Posterior cingulate gyrus (tissue), 11 donors: ENCODE measurements around the gene MRPL41.
"Not testable (repeated sequence)": the region's sequence is repeated elsewhere in the genome, so short reads cannot be mapped to it uniquely, and the experiment has no call there.

Experiments
- DNase-seq, 10 donors: peaks; one replicate each; pipeline versions ENCODE4 v3.0.0 to v3.0.0-alpha.2; 2020 to 2021; ENCODE audit warnings: mixed read lengths in 3 of 10
- intact Hi-C: fragments of 100-400 bp; cut with DNase I; formaldehyde crosslinking; loops from one replicate; pipeline ENCODE4 v1.15.1; 2023

The MRPL41 gene

GRCh38 chr9:137520614-137521404 is 30.9 kb upstream of the MRPL41 start:
- intact Hi-C loops: loop anchor here (10.0 kb wide), 2 partner anchors 96 to 226 kb away; partner anchors contain the start of genes EXD3 and NOXA1
- peak in 3 of 10 donors; percentile 37 to 67 (median 50) for DNase-seq

- intact Hi-C loops: loop anchor here (10.0 kb wide), 2 partner anchors 97 to 227 kb away; partner anchors contain the start of genes EXD3 and NOXA1
- DNase-seq: peak in 3 of 10 donors; percentile 52 to 82 (median 80)
These were observed 30.2 kb upstream of the MRPL41 start for GRCh38 chr9:137521405-137521985.

GRCh38 chr9:137522746-137523455 is 28.8 kb upstream of the MRPL41 start:
- DNase-seq: peak in 3 of 10 donors; percentile 57 to 68 (median 60)
- intact Hi-C loops: loop anchor here (10.0 kb wide), 2 partner anchors 98 to 228 kb away; partner anchors contain the start of genes EXD3 and NOXA1

- DNase-seq: peak in 3 of 10 donors; percentile 68 to 78 (median 73)
- intact Hi-C loops: loop anchor here (10.0 kb wide), 2 partner anchors 100 to 230 kb away; partner anchors contain the start of genes EXD3 and NOXA1
These were observed 27.3 kb upstream of the MRPL41 start for GRCh38 chr9:137524161-137524980.

- intact Hi-C loops: loop anchor here (10.0 kb wide), 2 partner anchors 100 to 230 kb away; partner anchors contain the start of genes EXD3 and NOXA1
- DNase-seq: peak in 2 of 10 donors; percentile 57 to 58
These were observed 26.7 kb upstream of the MRPL41 start for GRCh38 chr9:137524981-137525317.

GRCh38 chr9:137530331-137530730 is 21.3 kb upstream of the MRPL41 start:
- DNase-seq: peak in 1 of 10 donors; percentile 71
- intact Hi-C loops: no loop called here

GRCh38 chr9:137531099-137531765 is 20.4 kb upstream of the MRPL41 start:
- intact Hi-C loops: no loop called here
- DNase-seq: peak in 4 of 10 donors; percentile 46 to 88 (median 64)

GRCh38 chr9:137532891-137533468 is 18.7 kb upstream of the MRPL41 start:
- DNase-seq: peak in 1 of 10 donors; percentile 23
- intact Hi-C loops: not testable (repeated sequence)

- intact Hi-C loops: no loop called here
- peak in 1 of 10 donors; percentile 57 for DNase-seq
These were observed 17.2 kb upstream of the MRPL41 start for GRCh38 chr9:137534256-137535119.

- intact Hi-C loops: no loop called here
- DNase-seq: no peak
These were observed 16.6 kb upstream of the MRPL41 start for GRCh38 chr9:137535120-137535428.

- DNase-seq: not testable (repeated sequence)
These were observed 15.0 kb upstream of the MRPL41 start for GRCh38 chr9:137536594-137537131.

GRCh38 chr9:137538058-137538457 is 13.6 kb upstream of the MRPL41 start:
- intact Hi-C loops: no loop called here
- DNase-seq: peak in 1 of 10 donors; percentile 28

More at GRCh38 chr9:137536594-137537131, 15.0 kb upstream of the MRPL41 start:
- intact Hi-C loops: not testable (repeated sequence)

- peak in 1 of 10 donors; percentile 49 for DNase-seq
- intact Hi-C loops: no loop called here
These were observed 11.1 kb upstream of the MRPL41 start for GRCh38 chr9:137540536-137540935.

- peak in 1 of 10 donors; percentile 61 for DNase-seq
- intact Hi-C loops: no loop called here
These were observed 9.2 kb upstream of the MRPL41 start for GRCh38 chr9:137542486-137542885.

- intact Hi-C loops: no loop called here
- DNase-seq: peak in 2 of 10 donors; percentile 60 to 71
These were observed 8.3 kb upstream of the MRPL41 start for GRCh38 chr9:137543237-137543963.

GRCh38 chr9:137544176-137544760 is 7.4 kb upstream of the MRPL41 start:
- intact Hi-C loops: no loop called here
- peak in 1 of 10 donors; percentile 62 for DNase-seq

GRCh38 chr9:137545123-137545522 is 6.6 kb upstream of the MRPL41 start:
- peak in 1 of 10 donors; percentile 37 for DNase-seq
- intact Hi-C loops: no loop called here
